Measurements from ENCODE around the gene EML4.

The EML4 gene

GRCh38 chr2:42195559-42195958, 26.4 kb downstream of the EML4 start:
- DNase-seq (ENCODE audit: low read depth) = no peak

GRCh38 chr2:42196070-42196402, 26.9 kb downstream of the EML4 start:
- DNase-seq (ENCODE audit: low read depth) = no peak

GRCh38 chr2:42196403-42197267, 27.5 kb downstream of the EML4 start:
- DNase-seq (ENCODE audit: low read depth) = no peak

GRCh38 chr2:42197792-42198191, 28.6 kb downstream of the EML4 start:
- DNase-seq (ENCODE audit: low read depth) = no peak

- DNase-seq (ENCODE audit: low read depth) = no peak
Observed at GRCh38 chr2:42198466-42198865, 29.3 kb downstream of the EML4 start.

- DNase-seq (ENCODE audit: low read depth) = no peak
Observed at GRCh38 chr2:42199002-42199401, 29.8 kb downstream of the EML4 start.

GRCh38 chr2:42199626-42200025, 30.5 kb downstream of the EML4 start:
- no peak for DNase-seq (ENCODE audit: low read depth)

- DNase-seq (ENCODE audit: low read depth) = no peak
Observed at GRCh38 chr2:42200926-42201855, 32.0 kb downstream of the EML4 start.

- no peak for DNase-seq (ENCODE audit: low read depth)
Observed at GRCh38 chr2:42202634-42203008, 33.5 kb downstream of the EML4 start.

GRCh38 chr2:42203792-42204191, 34.6 kb downstream of the EML4 start:
- no peak for DNase-seq (ENCODE audit: low read depth)

- DNase-seq (ENCODE audit: low read depth) = no peak
Observed at GRCh38 chr2:42205337-42205736, 36.2 kb downstream of the EML4 start.

- DNase-seq (ENCODE audit: low read depth) = no peak
Observed at GRCh38 chr2:42207826-42208225, 38.7 kb downstream of the EML4 start.

GRCh38 chr2:42210203-42210602, 41.0 kb downstream of the EML4 start:
- DNase-seq (ENCODE audit: low read depth) = no peak

- DNase-seq (ENCODE audit: low read depth) = no peak
Observed at GRCh38 chr2:42211291-42211690, 42.1 kb downstream of the EML4 start.

GRCh38 chr2:42214669-42215068, 45.5 kb downstream of the EML4 start:
- no peak for DNase-seq (ENCODE audit: low read depth)

- no peak for DNase-seq (ENCODE audit: low read depth)
Observed at GRCh38 chr2:42216694-42217093, 47.5 kb downstream of the EML4 start.

GRCh38 chr2:42217307-42217706, 48.2 kb downstream of the EML4 start:
- no peak for DNase-seq (ENCODE audit: low read depth)

GRCh38 chr2:42217914-42218313, 48.8 kb downstream of the EML4 start:
- no peak for DNase-seq (ENCODE audit: low read depth)

GRCh38 chr2:42218712-42219111, 49.6 kb downstream of the EML4 start:
- DNase-seq (ENCODE audit: low read depth) = no peak

- DNase-seq (ENCODE audit: low read depth) = no peak
Observed at GRCh38 chr2:42219160-42219559, 50.0 kb downstream of the EML4 start.

GRCh38 chr2:42220566-42220965, 51.4 kb downstream of the EML4 start:
- no peak for DNase-seq (ENCODE audit: low read depth)

GRCh38 chr2:42223067-42223854, 54.1 kb downstream of the EML4 start:
- DNase-seq (ENCODE audit: low read depth) = no peak

Measured in activated T-helper 1 cell treated with Interleukin-2 at 50 U/mL for 16 hours (primary cell).